Panc1 (cell line): ENCODE data around the gene PIGK. TPM values are rescaled to one million over a fixed set of nuclear protein-coding genes. Genes with fewer than 3 reads are reported as not detected.

Experiments
- ATAC-seq: fragments of 200-7000 bp; cut with Tn5 transposase; 2 replicates; pipeline ENCODE4 v1.9.1; 2020; ENCODE audit warnings: mild to moderate bottlenecking, moderate library complexity
- BruUV-seq: library from RNA; stranded (reverse); fragments of 400-500 nt; replicated peaks from 2 replicates; lab custom pipeline; 2021; lab: Mats Ljungman, UMichigan
- CTCF ChIA-PET: fragments of 300-600 bp; sonication (Branson Sonifier 250); formaldehyde crosslinking; loops from one replicate; lab custom pipeline; 2022; ENCODE audit warnings: antibody characterized with exemption; lab: Charles Lee
- POLR2A ChIA-PET: fragments of 300-600 bp; sonication (Branson Sonifier 250); formaldehyde crosslinking; loops from one replicate; lab custom pipeline; 2022; ENCODE audit warnings: antibody characterized with exemption; lab: Charles Lee
- DNase-seq: peaks from one replicate; pipeline ENCODE4 v3.0.0-alpha.2; 2010; ENCODE audit warnings: low read depth, low spot score
- H3K27ac ChIP-seq: 2 replicates; pipeline ENCODE4 v1.5.1; 2011; ENCODE audit warnings: mild to moderate bottlenecking, low read length, inconsistent platforms
- H3K27me3 ChIP-seq: fragments of 200-500 bp; sonication (Bioruptor generic); 2 replicates; pipeline ENCODE4 v1.6.0; 2014; ENCODE audit warnings: low read length, inconsistent platforms; ENCODE audit not compliant: control insufficient read depth, insufficient read depth
- H3K36me3 ChIP-seq: fragments of 200-500 bp; sonication (Bioruptor generic); 2 replicates; pipeline ENCODE4 v1.5.1; 2014; ENCODE audit warnings: inconsistent platforms, mild to moderate bottlenecking, low read length, moderate library complexity; ENCODE audit not compliant: control insufficient read depth, insufficient read depth
- H3K4me1 ChIP-seq: 2 replicates; pipeline ENCODE4 v1.5.1; 2011; ENCODE audit warnings: inconsistent platforms, mild to moderate bottlenecking, low read length, moderate library complexity; ENCODE audit not compliant: control insufficient read depth, insufficient read depth
- H3K4me3 ChIP-seq, 2 experiments: 2 replicates each; pipeline ENCODE4 v1.5.1; 2011 to 2012; ENCODE audit warnings: low read depth in 2 of 2, low read length in 2 of 2, mild to moderate bottlenecking in 2 of 2, inconsistent platforms in 1 of 2, moderate library complexity in 1 of 2
- H3K9me3 ChIP-seq: fragments of 200-500 bp; sonication (Bioruptor generic); 2 replicates; pipeline ENCODE4 v1.5.1; 2014; ENCODE audit warnings: low read depth, mild to moderate bottlenecking, inconsistent platforms, low read length, moderate library complexity; ENCODE audit not compliant: control insufficient read depth, insufficient read depth
- CTCF ChIP-seq: fragments of 450-650 bp; IDR thresholded peaks from 2 replicates; pipeline ENCODE4 v1.5.1; 2017; ENCODE audit warnings: mild to moderate bottlenecking
- POLR2AphosphoS5 ChIP-seq: IDR thresholded peaks from 2 replicates; pipeline ENCODE4 v1.6.1; 2012; ENCODE audit warnings: mild to moderate bottlenecking, low read depth, low read length, moderate library complexity
- REST ChIP-seq, 2 experiments: IDR thresholded peaks; 2 replicates each; pipeline ENCODE4 v1.6.1; 2011 to 2012; ENCODE audit warnings: low read depth in 2 of 2, control low read depth in 1 of 2, low read length in 1 of 2, mild to moderate bottlenecking in 1 of 2, moderate library complexity in 1 of 2; ENCODE audit not compliant: insufficient read depth in 1 of 2
- SIN3A ChIP-seq: IDR thresholded peaks from 2 replicates; pipeline ENCODE4 v1.6.1; 2012; ENCODE audit warnings: low read depth, mild to moderate bottlenecking, low read length, moderate library complexity, borderline replicate concordance; ENCODE audit not compliant: insufficient read depth
- TCF7L2 ChIP-seq: IDR thresholded peaks from 2 replicates; pipeline ENCODE4 v1.6.1; 2011; ENCODE audit warnings: mild to moderate bottlenecking, low read depth, low read length, inconsistent platforms
- in situ Hi-C: cut with HindIII; loops from 2 replicates; pipeline ENCODE4 v1.10.0; 2016; ENCODE audit warnings: low sequenced_read_pairs, low pct_unique_long_range_greater_than_20kb
- intact Hi-C: fragments of 100-400 bp; cut with micrococcal nuclease; formaldehyde crosslinking; loops from one replicate; pipeline ENCODE4 v1.10.0; 2022; ENCODE audit not compliant: unreplicated experiment
- total RNA-seq: library from RNA; stranded (reverse); gene quantifications from one replicate; pipeline ENCODE4 v1.2.1, GENCODE V29; 2021; ENCODE audit not compliant: unreplicated experiment

PIGK gene
- total RNA-seq, 1 experiment from 2014 or later = 26.8 TPM

- Histone ChIP-seq H3K36me3 (no peaks in the 10 kb centered on the region), H3K27ac (no peak overlapping the region), H3K4me1 (no peaks in the 10 kb centered on the region), H3K27me3 (peaks cover 2% of the 10 kb centered on the region; the same call in 1 of the 2 replicates), H3K9me3 (no peaks in the 10 kb centered on the region), H3K4me3 (no peak overlapping the region)
- no peak for DNase-seq
- intact Hi-C loops = no loop called here
- TF ChIP-seq CTCF (no peak), TCF7L2 (no peak), POLR2AphosphoS5 (no peak), REST (IDR thresholded peaks at IDR 0.05; ENCODE audit: insufficient read depth in 1 of 2, low read depth in 2 of 2, low read length in 1 of 2) (no peak), SIN3A (no peak)
- no TSS peak for BruUV-seq
- ChIA-PET POLR2A (no interaction called here), CTCF (no interaction called here)
- no peak for ATAC-seq
- in situ Hi-C loops = no loop called here
Observed at GRCh38 chr1:77064246-77064645, 155.0 kb downstream of the PIGK start.

- intact Hi-C loops (no loop called here), in situ Hi-C loops (no loop called here)
- BruUV-seq = no TSS peak
- DNase-seq (no peak), ATAC-seq (no peak)
- Histone ChIP-seq H3K36me3 (no peaks in the 10 kb centered on the region), H3K27me3 (0 out of 2 replicates have a peak, but pooled peaks cover 2% of the 10 kb centered on the region), H3K4me1 (no peaks in the 10 kb centered on the region), H3K9me3 (no peaks in the 10 kb centered on the region), H3K4me3 (no peak overlapping the region), H3K27ac (no peak overlapping the region)
- ChIA-PET POLR2A (no interaction called here), CTCF (no interaction called here)
- no peak for TF ChIP-seq TCF7L2
- peak; percentile 69 to 72 for TF ChIP-seq REST (IDR thresholded peaks at IDR 0.05; ENCODE audit: insufficient read depth in 1 of 2, low read depth in 2 of 2, low read length in 1 of 2)
- TF ChIP-seq POLR2AphosphoS5 = no peak
- TF ChIP-seq SIN3A = no peak
Observed at GRCh38 chr1:77063118-77063517, 156.1 kb downstream of the PIGK start.
